ENCODE measurements around the gene ADARB1. TPM values are rescaled to one million over a fixed set of nuclear protein-coding genes. Genes with fewer than 3 reads are reported as not detected.

The ADARB1 gene
- total RNA-seq, 1 experiment from 2014 or later = 2.9 TPM

- Histone ChIP-seq H3K9me3 (no peaks in the 10 kb centered on the region), H3K27me3 (no peaks in the 10 kb centered on the region), H3K36me3 (no peaks in the 10 kb centered on the region), H3K4me3 (no peak overlapping the region)
- no peak for DNase-seq
Measured at GRCh38 chr21:45164838-45165237, 90.5 kb downstream of the ADARB1 start.

GRCh38 chr21:45166931-45167330 is 92.6 kb downstream of the ADARB1 start:
- Histone ChIP-seq H3K36me3 (no peaks in the 10 kb centered on the region), H3K4me3 (no peak overlapping the region), H3K9me3 (no peaks in the 10 kb centered on the region), H3K27me3 (no peaks in the 10 kb centered on the region)
- DNase-seq = no peak

DNA sequence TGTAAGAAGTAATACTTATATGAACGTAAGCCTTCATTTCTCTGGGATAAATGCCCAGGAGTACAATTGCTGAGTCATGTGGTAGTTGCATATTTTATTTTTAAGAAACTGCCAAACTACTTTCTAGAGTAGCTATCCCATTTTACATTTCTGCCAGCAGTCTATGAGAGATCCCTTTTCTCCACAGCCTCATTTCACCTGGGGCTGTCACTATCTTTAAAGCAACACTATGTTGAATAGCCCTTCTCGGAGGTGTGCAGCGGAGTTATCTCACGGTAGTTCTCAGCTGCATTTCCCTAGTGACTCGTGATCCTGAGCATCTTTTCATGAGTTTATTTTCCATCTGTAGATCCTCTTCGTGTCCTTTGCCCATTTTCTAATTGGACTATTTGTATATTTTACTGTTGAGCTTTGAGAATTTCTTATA is 93.4 kb downstream of the ADARB1 start:
- Histone ChIP-seq H3K4me3 (no peak overlapping the region), H3K36me3 (no peaks in the 10 kb centered on the region), H3K9me3 (no peaks in the 10 kb centered on the region), H3K27me3 (no peaks in the 10 kb centered on the region)
- no peak for DNase-seq

- no peak for DNase-seq
- Histone ChIP-seq H3K36me3 (no peaks in the 10 kb centered on the region), H3K27me3 (no peaks in the 10 kb centered on the region)
Measured at GRCh38 chr21:45168522-45168921, 94.1 kb downstream of the ADARB1 start.

GRCh38 chr21:45169001-45169400 is 94.6 kb downstream of the ADARB1 start:
- Histone ChIP-seq H3K4me3 (no peak overlapping the region), H3K9me3 (no peaks in the 10 kb centered on the region), H3K36me3 (no peaks in the 10 kb centered on the region), H3K27me3 (no peaks in the 10 kb centered on the region)
- no peak for DNase-seq

More at GRCh38 chr21:45168522-45168921, 94.1 kb downstream of the ADARB1 start:
- no peak overlapping the region for H3K4me3 ChIP-seq
- H3K9me3 ChIP-seq = no peaks in the 10 kb centered on the region

GRCh38 chr21:45169682-45170081 is 95.3 kb downstream of the ADARB1 start:
- H3K36me3 ChIP-seq = no peaks in the 10 kb centered on the region
- no peaks in the 10 kb centered on the region for H3K27me3 ChIP-seq
- no peaks in the 10 kb centered on the region for H3K9me3 ChIP-seq
- no peak for DNase-seq
- H3K4me3 ChIP-seq = no peak overlapping the region

GRCh38 chr21:45170987-45171386 is 96.6 kb downstream of the ADARB1 start:
- no peaks in the 10 kb centered on the region for H3K9me3 ChIP-seq
- H3K27me3 ChIP-seq = no peaks in the 10 kb centered on the region
- H3K36me3 ChIP-seq = no peaks in the 10 kb centered on the region
- no peak for DNase-seq
- no peak overlapping the region for H3K4me3 ChIP-seq

- Histone ChIP-seq H3K4me3 (no peak overlapping the region), H3K27me3 (no peaks in the 10 kb centered on the region), H3K36me3 (no peaks in the 10 kb centered on the region), H3K9me3 (no peaks in the 10 kb centered on the region)
- no peak for DNase-seq
Measured at GRCh38 chr21:45172420-45172819, 98.0 kb downstream of the ADARB1 start.

- Histone ChIP-seq H3K9me3 (no peaks in the 10 kb centered on the region), H3K27me3 (no peaks in the 10 kb centered on the region), H3K4me3 (no peak overlapping the region), H3K36me3 (no peaks in the 10 kb centered on the region)
- no peak for DNase-seq
Measured at GRCh38 chr21:45175326-45176095, 101.1 kb downstream of the ADARB1 start.

DNA sequence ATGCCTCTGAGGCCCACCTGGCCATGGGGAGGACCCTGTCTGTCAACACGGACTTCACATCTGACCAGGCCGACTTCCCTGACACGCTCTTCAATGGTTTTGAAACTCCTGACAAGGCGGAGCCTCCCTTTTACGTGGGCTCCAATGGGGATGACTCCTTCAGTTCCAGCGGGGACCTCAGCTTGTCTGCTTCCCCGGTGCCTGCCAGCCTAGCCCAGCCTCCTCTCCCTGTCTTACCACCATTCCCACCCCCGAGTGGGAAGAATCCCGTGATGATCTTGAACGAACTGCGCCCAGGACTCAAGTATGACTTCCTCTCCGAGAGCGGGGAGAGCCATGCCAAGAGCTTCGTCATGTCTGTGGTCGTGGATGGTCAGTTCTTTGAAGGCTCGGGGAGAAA is 101.8 kb downstream of the ADARB1 start:
- DNase-seq = no peak
- Histone ChIP-seq H3K27me3 (no peaks in the 10 kb centered on the region), H3K36me3 (no peaks in the 10 kb centered on the region), H3K9me3 (no peaks in the 10 kb centered on the region), H3K4me3 (no peak overlapping the region)

GRCh38 chr21:45177039-45177438 is 102.7 kb downstream of the ADARB1 start:
- DNase-seq = no peak
- no peaks in the 10 kb centered on the region for H3K36me3 ChIP-seq
- H3K4me3 ChIP-seq = no peak overlapping the region
- no peaks in the 10 kb centered on the region for H3K9me3 ChIP-seq
- no peaks in the 10 kb centered on the region for H3K27me3 ChIP-seq

GRCh38 chr21:45178070-45178608 is 103.8 kb downstream of the ADARB1 start:
- Histone ChIP-seq H3K4me3 (no peak overlapping the region), H3K27me3 (no peaks in the 10 kb centered on the region), H3K9me3 (no peaks in the 10 kb centered on the region), H3K36me3 (no peaks in the 10 kb centered on the region)
- no peak for DNase-seq

DNA sequence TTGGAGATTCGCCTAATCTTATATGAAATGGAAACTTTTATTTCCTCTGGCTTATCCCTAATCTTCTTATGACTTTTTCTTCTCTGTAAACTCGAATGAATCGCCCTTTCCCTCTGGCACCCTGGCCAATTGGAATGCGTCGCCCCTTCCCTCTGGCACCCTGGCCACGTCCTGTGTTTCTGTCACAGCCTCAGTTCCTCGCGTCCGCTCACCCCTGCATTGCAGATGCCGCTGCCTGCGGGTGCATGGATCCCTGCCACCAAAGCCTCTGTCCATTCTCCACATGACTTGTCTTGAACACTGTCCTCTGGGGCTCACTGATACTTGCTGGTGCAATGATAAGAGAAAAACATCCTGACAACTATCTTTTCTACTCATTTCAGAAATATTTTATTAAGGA is 104.6 kb downstream of the ADARB1 start:
- no peaks in the 10 kb centered on the region for H3K9me3 ChIP-seq
- no peaks in the 10 kb centered on the region for H3K27me3 ChIP-seq
- no peak for DNase-seq
- H3K36me3 ChIP-seq = no peaks in the 10 kb centered on the region
- H3K4me3 ChIP-seq = no peak overlapping the region

DNA sequence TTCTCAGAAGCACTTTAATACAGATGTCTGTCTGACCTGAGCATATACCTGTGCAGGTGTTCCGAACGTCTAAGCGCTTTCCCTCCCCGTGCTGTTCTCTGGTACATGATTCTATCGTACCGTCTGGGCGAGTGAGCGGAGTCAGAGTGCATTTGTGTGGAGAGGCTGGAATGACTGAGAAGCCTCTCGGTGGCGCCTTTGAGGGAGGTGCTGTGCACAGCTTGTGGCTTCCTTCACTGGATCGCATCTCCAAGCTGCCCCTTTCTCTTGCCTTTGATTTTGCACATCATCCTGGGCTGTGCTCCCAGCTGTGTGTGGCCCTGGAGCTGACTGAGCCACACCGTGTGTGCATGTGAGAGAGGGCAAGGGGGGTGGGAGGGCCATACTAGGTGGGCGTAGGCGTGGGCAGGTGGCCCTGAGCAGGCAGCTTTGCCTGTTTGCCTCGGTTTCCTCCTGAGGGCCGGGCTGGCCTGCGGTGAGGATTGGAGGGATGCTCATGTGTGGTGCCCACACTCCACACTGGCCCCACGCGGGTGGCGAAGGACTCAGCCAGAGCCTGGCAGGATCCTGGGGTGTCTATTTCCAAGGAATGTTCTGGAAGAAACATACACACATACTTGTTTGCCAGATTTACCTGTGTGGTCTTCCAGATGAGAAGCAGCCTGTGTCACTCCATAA is 105.3 kb downstream of the ADARB1 start:
- no peaks in the 10 kb centered on the region for H3K27me3 ChIP-seq
- H3K36me3 ChIP-seq = no peaks in the 10 kb centered on the region
- H3K4me3 ChIP-seq = no peak overlapping the region
- H3K9me3 ChIP-seq = no peaks in the 10 kb centered on the region
- DNase-seq = no peak

DNA sequence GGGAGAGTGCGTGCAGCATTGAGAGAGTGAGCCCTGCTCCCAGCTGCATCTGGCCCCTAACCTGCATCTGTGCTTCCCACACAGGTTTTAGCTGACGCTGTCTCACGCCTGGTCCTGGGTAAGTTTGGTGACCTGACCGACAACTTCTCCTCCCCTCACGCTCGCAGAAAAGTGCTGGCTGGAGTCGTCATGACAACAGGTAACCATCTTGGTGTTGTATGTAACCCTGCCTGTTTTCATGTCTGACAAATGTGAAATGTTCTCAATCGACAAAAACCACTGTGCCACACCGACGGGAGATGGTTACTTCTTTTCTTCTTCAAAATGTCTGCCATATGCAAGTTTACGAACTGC is 105.8 kb downstream of the ADARB1 start:
- Histone ChIP-seq H3K4me3 (no peak overlapping the region), H3K9me3 (no peaks in the 10 kb centered on the region), H3K36me3 (no peaks in the 10 kb centered on the region), H3K27me3 (no peaks in the 10 kb centered on the region)
- no peak for DNase-seq

GRCh38 chr21:45182958-45183357 is 108.6 kb downstream of the ADARB1 start:
- Histone ChIP-seq H3K36me3 (0 out of 2 replicates have a peak, but pooled peaks cover 2% of the 10 kb centered on the region), H3K27me3 (no peaks in the 10 kb centered on the region), H3K4me3 (no peak overlapping the region), H3K9me3 (peaks cover 14% of the 10 kb centered on the region)
- no peak for DNase-seq

DNA sequence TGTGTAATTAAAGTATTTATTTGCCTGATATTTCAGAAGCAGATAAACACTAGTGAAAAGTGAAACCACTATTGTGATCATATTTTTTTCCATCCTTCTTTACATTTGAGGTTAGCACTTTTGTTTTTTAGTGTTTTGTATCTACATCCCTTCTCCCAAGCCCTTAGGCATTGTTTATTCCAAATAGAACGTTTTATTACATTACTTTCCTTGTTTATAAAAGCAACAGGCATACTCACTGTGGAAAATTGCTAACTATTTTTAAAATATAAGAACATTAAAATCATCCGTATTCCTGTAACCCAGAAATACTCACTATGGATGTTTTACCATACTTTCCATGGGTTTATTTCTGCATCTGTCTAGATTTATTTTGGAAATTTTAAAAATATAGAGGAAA is 109.5 kb downstream of the ADARB1 start:
- Histone ChIP-seq H3K9me3 (peaks cover 17% of the 10 kb centered on the region), H3K36me3 (0 out of 2 replicates have a peak, but pooled peaks cover 2% of the 10 kb centered on the region), H3K27me3 (no peaks in the 10 kb centered on the region), H3K4me3 (no peak overlapping the region)
- DNase-seq = no peak

DNA sequence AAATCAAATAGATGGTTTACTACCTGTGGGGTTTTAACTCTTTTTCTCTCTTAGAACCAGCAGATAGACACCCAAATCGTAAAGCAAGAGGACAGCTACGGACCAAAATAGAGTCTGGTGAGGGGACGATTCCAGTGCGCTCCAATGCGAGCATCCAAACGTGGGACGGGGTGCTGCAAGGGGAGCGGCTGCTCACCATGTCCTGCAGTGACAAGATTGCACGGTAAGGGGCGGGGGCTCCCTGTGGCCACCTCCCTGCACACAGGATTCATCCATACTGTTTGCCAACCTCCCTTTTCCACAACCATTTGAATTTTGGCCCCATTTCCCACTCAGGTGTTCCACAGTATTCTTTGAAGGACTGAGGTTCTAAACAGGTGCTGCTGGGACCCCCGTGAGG is 110.5 kb downstream of the ADARB1 start:
- H3K9me3 ChIP-seq = peaks cover 23% of the 10 kb centered on the region
- no peak for DNase-seq
- H3K36me3 ChIP-seq = 0 out of 2 replicates have a peak, but pooled peaks cover 2% of the 10 kb centered on the region
- H3K4me3 ChIP-seq = no peak overlapping the region
- H3K27me3 ChIP-seq = no peaks in the 10 kb centered on the region
